Activated gamma-delta T cell (primary cell): ENCODE data around the gene TMEM132C.

Source experiments
- DNase-seq: peaks from one replicate; lab custom pipeline; 2025; lab: John Stamatoyannopoulos, UW

Gene TMEM132C

GRCh38 chr12:128288357-128288756 lies 21.4 kb downstream of the TMEM132C start:
- DNase-seq: no peak

GRCh38 chr12:128288896-128289295 lies 21.9 kb downstream of the TMEM132C start:
- no peak for DNase-seq

- no peak for DNase-seq
These were observed 24.0 kb downstream of the TMEM132C start for GRCh38 chr12:128290938-128291337.

DNA sequence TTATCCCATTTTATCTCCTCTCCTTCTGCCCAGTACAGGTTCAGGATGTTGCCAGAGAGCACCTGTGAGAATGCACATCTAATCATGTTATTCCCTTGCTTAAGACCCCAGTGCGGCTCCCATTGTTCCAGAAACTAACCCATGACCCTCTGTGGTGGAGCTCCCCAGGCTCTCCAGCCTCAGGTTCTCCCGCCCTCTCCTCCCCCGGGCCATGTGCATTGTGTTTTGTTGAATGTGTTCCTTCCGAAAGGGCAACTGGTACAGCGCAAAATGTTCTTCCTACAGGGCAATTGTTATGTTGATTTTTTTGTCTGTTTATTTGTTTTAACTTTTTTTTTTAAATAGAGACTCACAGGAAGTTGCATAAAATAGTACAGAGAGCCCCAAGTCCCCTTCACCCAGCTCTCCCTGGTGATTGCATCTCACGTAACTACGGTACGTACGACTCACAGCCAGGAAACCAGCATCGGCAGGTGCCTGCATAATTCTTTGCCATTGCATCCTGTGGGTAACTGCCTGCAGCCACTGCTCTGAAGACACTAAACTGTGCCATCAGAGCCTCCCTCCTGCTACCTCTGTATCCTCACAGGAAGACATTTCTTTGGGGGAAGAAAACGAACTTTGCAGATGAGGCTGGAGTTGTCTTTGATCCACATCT lies 31.2 kb downstream of the TMEM132C start:
- DNase-seq: no peak

DNA sequence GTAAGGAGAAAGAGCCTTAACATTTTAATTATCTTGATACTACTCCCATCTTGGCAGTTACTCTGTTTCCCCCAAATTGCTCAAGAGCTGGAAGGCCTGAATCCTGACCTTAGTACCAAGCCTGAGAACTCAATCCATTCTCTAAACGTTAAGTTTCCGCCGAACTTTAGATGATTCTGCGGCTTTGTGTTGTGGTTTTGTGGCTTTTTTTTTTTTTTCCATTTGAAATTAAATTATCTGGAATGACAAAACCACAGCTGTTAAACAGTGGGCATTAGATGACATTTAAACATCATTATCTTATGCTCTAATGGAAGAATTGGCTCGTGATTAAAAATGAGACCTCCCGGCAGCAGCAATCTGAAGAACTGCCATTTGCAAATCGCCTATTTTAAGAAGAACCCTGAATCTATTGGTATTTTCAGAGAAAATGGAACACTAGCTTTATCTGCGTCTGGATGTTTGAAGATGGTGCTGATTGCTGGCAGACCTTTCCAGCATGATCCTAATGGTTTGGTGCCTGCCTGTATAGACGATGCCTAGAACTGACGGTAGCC lies 38.4 kb downstream of the TMEM132C start:
- DNase-seq: no peak

DNA sequence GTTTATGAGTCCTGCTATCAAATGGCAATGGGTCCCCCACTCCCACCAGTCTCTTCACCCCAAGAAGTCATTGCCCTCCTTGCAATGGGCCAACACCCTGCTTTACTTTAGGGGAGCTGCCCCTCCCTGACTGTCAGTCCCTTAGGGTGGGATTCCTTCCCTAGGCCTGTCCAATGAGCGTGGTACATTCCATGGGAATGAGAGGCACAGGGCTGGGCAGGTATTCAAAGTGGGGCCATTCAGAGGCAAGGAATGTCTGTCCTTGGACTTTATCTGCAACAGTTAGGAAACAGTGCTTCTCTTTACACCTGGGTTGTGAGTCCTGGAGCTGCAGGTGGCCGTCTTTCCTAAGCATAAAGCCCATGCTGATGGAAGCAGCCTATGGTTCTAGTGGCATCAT lies 40.8 kb downstream of the TMEM132C start:
- DNase-seq: no peak

GRCh38 chr12:128312661-128313060 lies 45.7 kb downstream of the TMEM132C start:
- DNase-seq: no peak

DNA sequence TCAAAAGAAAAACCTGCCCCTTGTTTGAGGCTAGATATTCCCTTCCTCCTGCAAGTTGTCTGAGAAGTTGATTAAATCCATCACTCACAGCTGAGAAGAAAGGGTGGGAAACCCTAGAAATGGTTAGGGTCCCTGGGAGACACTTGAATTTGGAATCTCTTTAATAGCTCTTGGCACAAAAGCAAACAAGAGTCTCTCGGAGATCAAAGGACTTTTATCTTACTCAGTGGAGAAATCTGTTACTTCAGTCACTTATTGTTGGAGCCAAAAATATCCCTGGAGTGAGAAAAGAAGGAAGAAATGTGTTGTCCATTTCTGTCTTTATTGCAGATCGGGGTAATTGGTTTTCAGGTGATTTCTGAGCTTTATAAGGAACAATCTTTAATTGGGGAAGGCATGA lies 47.0 kb downstream of the TMEM132C start:
- no peak for DNase-seq

DNA sequence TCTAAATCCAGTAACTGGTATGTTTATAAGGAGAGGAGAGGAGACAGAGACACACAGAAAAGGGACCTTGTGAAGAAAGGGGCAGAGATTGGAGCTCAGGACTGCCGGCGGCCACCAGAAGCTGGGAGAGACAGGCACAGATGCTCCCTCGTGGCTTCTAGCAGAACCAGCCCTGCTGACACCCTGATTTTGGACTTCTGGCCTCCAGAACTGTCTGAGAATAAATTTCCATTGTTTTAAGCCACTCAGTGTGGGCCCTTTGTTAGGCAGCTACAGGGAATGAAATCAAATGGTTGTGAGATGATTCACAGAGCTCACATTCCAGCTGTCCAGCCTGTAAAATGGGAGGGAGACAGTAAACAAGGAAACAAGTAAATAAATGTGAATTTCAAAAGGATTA lies 47.6 kb downstream of the TMEM132C start:
- DNase-seq: no peak

- DNase-seq: no peak
These were observed 49.1 kb downstream of the TMEM132C start for GRCh38 chr12:128316078-128316477.

DNA sequence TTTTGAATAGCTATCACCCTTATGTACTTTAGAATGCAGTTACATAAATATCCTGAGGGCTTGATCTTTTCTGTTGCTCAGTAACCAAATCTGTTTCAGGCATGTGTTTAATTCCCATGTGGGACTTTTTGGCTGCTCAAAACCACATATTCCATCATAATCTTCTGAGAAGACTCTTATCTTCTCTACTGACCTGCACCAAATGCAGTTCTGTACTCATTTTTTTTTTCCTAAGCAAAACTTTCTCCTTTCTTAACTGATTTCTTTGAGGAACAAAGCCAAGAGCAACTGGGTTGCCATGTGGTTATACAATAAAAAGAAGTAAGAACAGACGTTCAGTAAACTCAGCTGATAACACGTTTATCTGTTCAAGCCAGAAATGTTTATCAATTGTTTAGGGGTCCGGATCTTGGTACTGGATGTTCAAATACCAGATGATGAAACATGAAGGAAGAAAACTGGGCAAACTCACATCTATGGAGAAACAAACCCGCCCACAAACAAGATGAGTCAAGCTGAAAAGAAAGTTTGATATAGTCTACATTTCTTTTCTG lies 50.1 kb downstream of the TMEM132C start:
- DNase-seq: no peak

- DNase-seq: no peak
These were observed 51.4 kb downstream of the TMEM132C start for GRCh38 chr12:128318341-128318740.

DNA sequence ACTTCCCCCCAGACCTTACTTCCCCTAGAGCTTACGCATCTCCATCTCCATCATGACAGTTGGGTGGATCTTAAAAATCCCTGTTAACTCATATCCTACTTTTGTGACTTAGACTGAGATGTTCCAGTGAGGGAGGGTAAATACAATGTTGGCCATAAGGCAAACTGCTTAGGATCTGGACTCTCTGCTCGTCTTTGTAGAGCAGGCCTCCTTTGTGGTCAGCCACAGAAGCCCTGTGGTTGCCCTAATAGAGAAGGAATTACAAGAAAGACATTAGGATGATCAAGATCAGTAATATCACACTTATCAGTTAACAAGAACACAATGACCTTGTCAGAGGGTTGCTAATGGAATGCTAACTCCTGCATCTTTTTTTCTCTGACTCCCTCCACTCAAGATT lies 52.0 kb downstream of the TMEM132C start:
- no peak for DNase-seq

DNA sequence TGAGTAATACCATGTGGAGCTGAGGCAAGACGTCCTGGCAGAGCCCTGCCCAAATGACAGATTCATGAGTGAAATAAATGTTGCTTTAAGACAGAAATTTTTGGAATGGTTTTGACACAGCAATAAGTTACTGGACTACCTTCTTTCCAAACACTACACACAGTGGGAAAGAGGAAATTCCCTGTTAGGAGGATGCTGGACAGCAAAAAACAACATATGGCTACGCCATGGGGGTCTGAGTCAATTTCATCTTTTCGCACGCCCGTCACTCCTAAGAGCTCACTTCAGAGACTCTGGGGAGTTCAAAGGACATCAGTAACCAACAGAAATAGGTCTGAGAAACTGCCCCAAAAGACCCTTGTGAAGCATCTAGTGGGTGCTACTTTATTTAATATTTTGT lies 55.4 kb downstream of the TMEM132C start:
- DNase-seq: no peak

DNA sequence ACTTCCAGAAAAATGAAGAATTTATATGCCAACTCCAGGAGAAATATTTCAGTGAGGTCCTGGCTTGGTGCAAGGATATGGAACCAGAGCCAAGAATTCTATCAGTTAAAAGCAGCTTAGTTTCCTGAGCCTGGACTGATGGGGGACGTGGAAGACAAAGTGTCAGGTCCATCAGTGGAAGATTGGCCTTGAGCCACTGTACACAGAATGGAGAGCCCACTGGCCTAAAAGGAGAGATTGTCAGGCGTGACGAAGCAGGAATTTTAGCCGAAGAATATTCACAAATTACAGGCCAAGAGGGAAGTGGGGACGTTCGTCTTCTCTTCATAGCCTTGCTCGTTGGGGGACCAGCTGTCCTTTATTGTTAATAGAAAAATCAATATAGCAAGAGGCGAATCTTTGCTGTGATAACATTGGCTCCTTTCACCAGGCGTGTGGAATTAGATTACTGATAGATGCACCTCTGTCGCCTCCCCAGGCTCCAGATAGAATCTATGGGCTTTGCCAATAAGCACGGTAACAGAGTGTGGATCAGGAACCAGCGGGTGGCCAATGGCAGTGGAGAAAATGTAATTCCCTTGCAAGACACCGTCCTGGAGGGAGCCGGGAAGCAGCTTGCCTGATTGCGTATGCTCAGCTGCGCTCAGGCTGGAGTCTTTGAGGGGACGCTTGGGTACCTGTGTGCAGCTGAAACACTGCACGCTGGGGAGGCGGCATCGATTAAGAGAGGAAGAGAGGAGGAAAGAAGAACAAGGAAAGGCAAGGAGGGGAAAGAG lies 56.4 kb downstream of the TMEM132C start:
- DNase-seq: no peak

DNA sequence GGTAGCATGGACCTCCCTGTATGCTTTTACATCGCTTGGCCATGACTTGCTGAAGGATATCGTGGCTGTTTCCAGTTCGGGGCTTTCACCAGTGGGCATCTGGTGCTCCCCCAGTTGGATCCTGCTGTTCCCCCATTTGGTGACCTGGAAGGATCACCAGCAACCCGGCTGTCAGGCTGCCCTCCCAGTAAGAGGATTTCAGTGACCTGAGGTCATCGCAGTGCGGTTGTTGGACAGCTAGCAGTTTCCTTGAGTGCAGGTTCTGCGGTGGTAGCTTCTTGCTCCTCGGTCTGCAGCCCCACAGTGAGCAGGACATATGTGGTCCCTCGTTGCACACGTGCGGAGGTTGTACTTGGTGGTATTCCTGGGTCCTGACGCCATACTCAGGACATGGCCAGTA lies 58.7 kb downstream of the TMEM132C start:
- DNase-seq: no peak

DNA sequence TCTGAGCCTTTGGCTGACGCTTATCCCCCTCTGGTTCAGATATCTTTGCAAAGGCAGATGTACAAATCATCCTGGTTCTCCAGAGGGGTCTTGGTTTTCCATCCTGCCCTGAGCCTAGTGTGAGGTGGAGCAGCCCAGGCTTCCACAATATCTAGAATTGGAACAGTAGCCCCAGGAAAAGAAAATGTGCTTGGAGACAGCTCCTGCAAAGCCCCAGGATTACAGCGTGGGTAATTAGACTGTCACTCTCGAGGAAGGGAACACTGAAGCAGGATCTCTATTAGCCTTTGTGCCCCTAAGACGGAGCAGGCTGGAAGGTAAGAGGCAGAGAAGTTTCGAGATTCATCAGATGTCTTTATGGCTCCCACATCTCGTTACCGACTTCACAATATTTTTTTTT lies 59.4 kb downstream of the TMEM132C start:
- DNase-seq: no peak

- no peak for DNase-seq
These were observed 62.0 kb downstream of the TMEM132C start for GRCh38 chr12:128328961-128329360.

DNA sequence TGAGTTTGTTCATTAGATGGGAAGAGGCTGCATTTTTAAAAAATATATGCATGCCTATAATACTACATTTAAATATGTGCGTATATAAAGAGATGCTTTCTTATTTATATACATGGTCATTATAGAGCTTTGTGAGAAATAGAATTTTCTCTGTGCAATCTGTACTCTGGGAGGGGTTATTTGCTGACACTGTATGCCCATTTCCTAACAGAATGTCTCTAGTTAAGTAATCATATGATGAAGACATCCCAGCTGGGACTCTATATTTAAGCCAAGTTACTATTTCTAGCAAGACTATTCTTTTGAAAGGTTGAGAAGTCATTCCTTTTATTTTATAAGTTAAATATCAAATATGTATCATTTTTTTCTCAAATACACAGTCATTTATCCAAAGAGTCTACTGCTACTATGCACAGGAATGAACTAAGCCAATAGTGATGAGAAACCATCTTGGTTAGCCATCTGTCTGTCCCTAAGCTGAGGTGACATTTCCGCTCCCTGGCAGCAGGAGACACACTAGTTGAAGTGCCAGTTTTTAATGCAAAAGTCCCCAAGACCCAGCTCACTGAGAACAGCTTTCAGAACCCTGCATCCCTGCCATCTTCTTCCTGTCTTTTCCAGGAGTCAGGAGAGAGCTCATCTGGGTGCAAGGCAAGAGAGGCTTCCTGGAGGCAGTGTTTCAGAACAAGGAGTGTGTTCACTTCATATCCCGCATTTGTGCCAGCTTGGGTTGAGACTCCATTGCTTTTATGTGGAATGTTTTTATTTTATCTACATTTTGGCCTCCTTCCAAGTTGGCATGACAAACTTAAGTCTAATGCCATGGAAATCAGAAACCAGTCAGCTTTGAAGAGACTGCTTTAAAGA lies 69.5 kb downstream of the TMEM132C start:
- no peak for DNase-seq

GRCh38 chr12:128337071-128337345 lies 70.0 kb downstream of the TMEM132C start:
- no peak for DNase-seq

DNA sequence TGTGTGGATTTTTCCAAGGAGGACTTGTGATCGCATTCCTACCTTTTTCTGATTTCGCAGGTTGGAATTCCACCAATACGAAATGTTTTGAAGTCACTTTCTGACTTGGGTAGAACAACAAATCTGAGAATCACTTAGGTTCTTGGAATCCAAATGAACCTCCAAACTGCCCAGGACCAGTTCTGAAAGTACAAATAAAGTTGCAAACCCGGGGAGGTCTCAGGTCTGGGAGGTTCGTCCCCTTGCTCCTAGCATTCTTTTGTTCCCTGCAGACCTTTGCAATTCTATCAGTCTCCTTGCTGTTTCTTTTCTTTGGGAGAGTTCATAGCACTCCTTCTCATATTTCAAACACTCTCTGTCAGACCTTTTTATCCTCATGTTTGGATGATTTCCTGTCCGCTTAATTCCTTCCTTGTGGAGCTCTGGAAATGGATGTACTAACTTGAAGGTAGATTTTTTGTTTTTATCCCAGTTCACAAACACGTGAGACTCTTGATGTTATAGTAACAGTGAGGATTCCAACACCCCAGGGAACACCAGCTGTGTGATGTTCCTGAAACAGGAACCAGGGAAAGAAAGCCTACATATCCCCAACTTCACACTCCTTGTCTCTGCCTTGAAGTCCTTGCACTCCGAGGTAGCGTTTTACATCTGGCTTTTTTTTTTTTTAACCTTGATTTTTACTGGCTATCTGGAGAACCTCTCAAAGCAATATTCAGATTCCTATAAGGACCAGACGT lies 70.6 kb downstream of the TMEM132C start:
- no peak for DNase-seq
